Measurements from ENCODE around the gene RNF31. TPM values are rescaled to one million over a fixed set of nuclear protein-coding genes. Genes with fewer than 3 reads are reported as not detected.
"Not testable (repeated sequence)": the region's sequence is repeated elsewhere in the genome, so short reads cannot be mapped to it uniquely, and the experiment has no call there.

RNF31 gene
- total RNA-seq, 1 experiment from 2014 or later, result 44.3 TPM

GRCh38 chr14:24202538-24202937 is 55.2 kb downstream of the RNF31 start:
- not testable (repeated sequence) for DNase-seq (ENCODE audit: low spot score)

GRCh38 chr14:24203249-24203886 is 56.1 kb downstream of the RNF31 start:
- DNase-seq (ENCODE audit: low spot score), result not testable (repeated sequence)

GRCh38 chr14:24204163-24205146 is 57.2 kb downstream of the RNF31 start:
- no peak for DNase-seq (ENCODE audit: low spot score)

- no peak for DNase-seq (ENCODE audit: low spot score)
Observed at GRCh38 chr14:24206260-24207103, 59.2 kb downstream of the RNF31 start.

- DNase-seq (ENCODE audit: low spot score), result no peak
Observed at GRCh38 chr14:24207104-24207551, 59.8 kb downstream of the RNF31 start.

GRCh38 chr14:24207625-24208024 is 60.3 kb downstream of the RNF31 start:
- no peak for DNase-seq (ENCODE audit: low spot score)

Other genes starting within 250 kb of the RNF31 start
- gene DHRS4, start 193.7 kb upstream of the RNF31 start, total RNA-seq (2014; rRNA removed; shearing (Covaris generic)), result 28.8 and 40.5 TPM in 2 replicates
- 5.5 and 12.0 TPM in 2 replicates for gene DHRS4L2, start 158.6 kb upstream of the RNF31 start, total RNA-seq (2014; rRNA removed; shearing (Covaris generic))
- gene CARMIL3, start 95.5 kb upstream of the RNF31 start, total RNA-seq (2014; rRNA removed; shearing (Covaris generic)), result 0.14 TPM in 1 of 2 replicates, not detected in the other
- gene CPNE6, start 75.9 kb upstream of the RNF31 start, total RNA-seq (2014; rRNA removed; shearing (Covaris generic)), result not detected in 2 replicates
- 14.3 and 16.0 TPM in 2 replicates for gene PCK2, start 53.2 kb upstream of the RNF31 start, total RNA-seq (2014; rRNA removed; shearing (Covaris generic))
- gene DCAF11, start 32.7 kb upstream of the RNF31 start, total RNA-seq (2014; rRNA removed; shearing (Covaris generic)), result 53.4 and 78.4 TPM in 2 replicates
- gene NRL, start 32.5 kb upstream of the RNF31 start, total RNA-seq (2014; rRNA removed; shearing (Covaris generic)), result 1.0 and 1.6 TPM in 2 replicates
- not detected in 2 replicates for gene FITM1, start 16.8 kb upstream of the RNF31 start, total RNA-seq (2014; rRNA removed; shearing (Covaris generic))
- gene PSME1, start 11.3 kb upstream of the RNF31 start, total RNA-seq (2014; rRNA removed; shearing (Covaris generic)), result 584 and 638 TPM in 2 replicates
- gene EMC9, start 5.9 kb upstream of the RNF31 start, total RNA-seq (2014; rRNA removed; shearing (Covaris generic)), result 26.7 and 38.1 TPM in 2 replicates
- 346 and 383 TPM in 2 replicates for gene PSME2, start 888 bp upstream of the RNF31 start, total RNA-seq (2014; rRNA removed; shearing (Covaris generic))
- gene IRF9, start 13.8 kb downstream of the RNF31 start, total RNA-seq (2014; rRNA removed; shearing (Covaris generic)), result 75.0 and 84.3 TPM in 2 replicates
- 0.14 and 0.54 TPM in 2 replicates for gene REC8, start 24.6 kb downstream of the RNF31 start, total RNA-seq (2014; rRNA removed; shearing (Covaris generic))
- 42.7 and 49.3 TPM in 2 replicates for gene IPO4, start 41.3 kb downstream of the RNF31 start, total RNA-seq (2014; rRNA removed; shearing (Covaris generic))
- gene TM9SF1, start 47.9 kb downstream of the RNF31 start, total RNA-seq (2014; rRNA removed; shearing (Covaris generic)), result 96.0 and 96.4 TPM in 2 replicates
- not detected in 2 replicates for gene TSSK4, start 58.2 kb downstream of the RNF31 start, total RNA-seq (2014; rRNA removed; shearing (Covaris generic))
- 61.1 and 66.9 TPM in 2 replicates for gene CHMP4A, start 66.0 kb downstream of the RNF31 start, total RNA-seq (2014; rRNA removed; shearing (Covaris generic))
- 35.6 and 36.7 TPM in 2 replicates for gene MDP1, start 68.6 kb downstream of the RNF31 start, total RNA-seq (2014; rRNA removed; shearing (Covaris generic))
- gene NEDD8, start 84.9 kb downstream of the RNF31 start, total RNA-seq (2014; rRNA removed; shearing (Covaris generic)), result 314 and 338 TPM in 2 replicates
- 78.4 and 98.2 TPM in 2 replicates for gene GMPR2, start 85.4 kb downstream of the RNF31 start, total RNA-seq (2014; rRNA removed; shearing (Covaris generic))
- 52.2 and 52.3 TPM in 2 replicates for gene TINF2, start 95.1 kb downstream of the RNF31 start, total RNA-seq (2014; rRNA removed; shearing (Covaris generic))
- gene TGM1, start 115.7 kb downstream of the RNF31 start, total RNA-seq (2014; rRNA removed; shearing (Covaris generic)), result 0.12 and 0.74 TPM in 2 replicates
- gene RABGGTA, start 124.1 kb downstream of the RNF31 start, total RNA-seq (2014; rRNA removed; shearing (Covaris generic)), result 15.1 and 18.9 TPM in 2 replicates
- 5.8 and 6.0 TPM in 2 replicates for gene DHRS1, start 152.3 kb downstream of the RNF31 start, total RNA-seq (2014; rRNA removed; shearing (Covaris generic))
- 5.7 and 6.3 TPM in 2 replicates for gene NOP9, start 152.4 kb downstream of the RNF31 start, total RNA-seq (2014; rRNA removed; shearing (Covaris generic))
- not detected in 2 replicates for gene CIDEB, start 160.5 kb downstream of the RNF31 start, total RNA-seq (2014; rRNA removed; shearing (Covaris generic))
- gene LTB4R2, start 162.6 kb downstream of the RNF31 start, total RNA-seq (2014; rRNA removed; shearing (Covaris generic)), result 0.33 and 0.45 TPM in 2 replicates
- gene LTB4R, start 164.0 kb downstream of the RNF31 start, total RNA-seq (2014; rRNA removed; shearing (Covaris generic)), result 0.39 and 0.41 TPM in 2 replicates
- not detected in 2 replicates for gene ADCY4, start 187.6 kb downstream of the RNF31 start, total RNA-seq (2014; rRNA removed; shearing (Covaris generic))
- not detected in 2 replicates for gene RIPK3, start 192.5 kb downstream of the RNF31 start, total RNA-seq (2014; rRNA removed; shearing (Covaris generic))
- gene NFATC4, start 220.7 kb downstream of the RNF31 start, total RNA-seq (2014; rRNA removed; shearing (Covaris generic)), result 7.1 and 9.5 TPM in 2 replicates